H1 (cell line): ENCODE measurements around the gene TMEM106C. TPM values are rescaled to one million over a fixed set of nuclear protein-coding genes. Genes with fewer than 3 reads are reported as not detected.

ENCODE experiments used
- CBX8 ChIP-seq: fragments of 300-800, 300-1000 bp; sonication (generic); IDR thresholded peaks from 2 replicates; pipeline ENCODE4 v1.7.1; 2016; ENCODE audit warnings: low read depth, low read length, borderline replicate concordance
- CTBP2 ChIP-seq: IDR thresholded peaks from 2 replicates; pipeline ENCODE4 v1.7.0; 2011; ENCODE audit warnings: borderline replicate concordance, mild to moderate bottlenecking, moderate library complexity, mixed read lengths, low read length; ENCODE audit not compliant: insufficient read depth, insufficient read length
- E2F6 ChIP-seq: IDR thresholded peaks from 2 replicates; pipeline ENCODE4 v1.6.1; 2012; ENCODE audit warnings: inconsistent platforms
- PHF8 ChIP-seq: fragments of 200-600 bp; sonication (generic); conservative IDR thresholded peaks from 2 replicates; pipeline ENCODE4 v1.7.1; 2012; ENCODE audit warnings: low read depth, mild to moderate bottlenecking, inconsistent platforms, low read length, moderate library complexity
- SP4 ChIP-seq: IDR thresholded peaks from 2 replicates; pipeline ENCODE4 v1.6.1; 2012; ENCODE audit warnings: low read length, inconsistent platforms
- polyA plus RNA-seq, 7 experiments: library from polyadenylated mRNA; depleted of rRNA in 3 of 7; stranded (reverse) in 5 of 7; unstranded in 2 of 7; fragments of >200 nt in 5 of 7; fragments of 200-250 nt in 2 of 7; gene quantifications; 1 replicate in 5 of 7; 2 replicates in 1 of 7; 4 replicates in 1 of 7; pipeline versions ENCODE4 v1.2.1 to v1.2.3, GENCODE V29; 2011 to 2013; ENCODE audit warnings: missing spikeins in 2 of 7, mixed read lengths in 2 of 7
- total RNA-seq: library from RNA; stranded (reverse); fragmentation: NEBNext Ultra II Directional; extraction: Animal tissue kit (Norgen Biotek cat#: 25700); gene quantifications from 2 replicates; pipeline ENCODE4 v1.2.1, GENCODE V29; 2021

The TMEM106C gene
- total and polyA plus RNA-seq, 2 of the 8 experiments (the other 6 are each of a cell fraction or from before 2014, with no cell fraction given), result 36.6 to 45.3 TPM

- TF ChIP-seq CTBP2, result no peak
- no peak for TF ChIP-seq SP4
- TF ChIP-seq PHF8, result no peak
- no peak for TF ChIP-seq E2F6
- no peak for TF ChIP-seq CBX8
Measured at GRCh38 chr12:47992776-47993175, 29.4 kb downstream of the TMEM106C start (continued).
